ENCODE results near the gene FUBP1. TPM values are rescaled to one million over a fixed set of nuclear protein-coding genes. Genes with fewer than 3 reads are reported as not detected.
"Not testable (repeated sequence)": the region's sequence is repeated elsewhere in the genome, so short reads cannot be mapped to it uniquely, and the experiment has no call there.

Gene FUBP1
- total RNA-seq, 1 donor from 2014 or later: 134 TPM

DNA sequence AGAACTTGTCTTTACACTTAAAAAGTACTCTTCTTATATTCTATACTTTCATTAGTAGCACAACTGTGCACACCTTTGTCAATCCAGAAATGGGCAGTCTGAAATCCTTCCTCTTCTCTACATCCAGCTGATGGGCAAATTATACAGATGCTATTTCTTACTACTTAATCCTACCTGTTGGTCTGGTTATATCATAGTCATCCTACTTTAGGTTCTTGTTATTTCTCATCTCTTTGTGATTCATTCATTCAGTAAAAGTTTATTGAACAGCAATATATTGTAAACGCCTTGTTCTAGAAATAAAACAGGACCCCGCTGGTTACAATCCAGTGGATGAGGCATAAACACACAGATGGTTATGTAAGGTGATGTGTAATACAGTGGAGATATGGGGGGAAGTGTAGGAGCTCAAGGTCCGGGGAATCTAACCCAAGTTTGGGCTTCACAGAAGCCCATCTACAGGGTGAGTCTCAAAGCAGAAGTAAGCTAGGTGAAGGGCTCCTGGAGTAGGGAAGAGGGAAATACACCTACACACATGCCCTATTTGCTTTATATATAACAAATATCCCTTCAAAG is 11.8 kb upstream of the FUBP1 start:
- DNase-seq (ENCODE audit: low read depth): no peak

DNA sequence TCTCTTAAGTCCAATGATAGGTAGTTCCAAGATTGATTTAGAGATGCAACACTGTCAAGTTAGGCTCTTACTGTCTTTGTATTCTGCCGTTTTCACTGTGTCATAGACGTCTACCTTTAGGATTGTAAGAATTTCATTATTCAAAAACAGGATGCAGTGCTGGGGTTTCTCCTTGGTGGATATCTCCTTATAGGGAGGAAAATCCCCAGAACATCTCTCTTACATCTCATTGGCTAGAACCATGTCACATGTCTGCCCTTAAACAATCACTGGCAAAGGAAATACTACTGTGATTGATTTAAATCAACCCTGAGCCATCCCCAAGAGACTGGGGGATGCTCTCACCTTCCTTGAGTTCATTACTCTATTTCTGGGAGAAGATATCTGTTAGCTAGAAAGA is 10.9 kb upstream of the FUBP1 start:
- DNase-seq (ENCODE audit: low read depth): no peak

DNA sequence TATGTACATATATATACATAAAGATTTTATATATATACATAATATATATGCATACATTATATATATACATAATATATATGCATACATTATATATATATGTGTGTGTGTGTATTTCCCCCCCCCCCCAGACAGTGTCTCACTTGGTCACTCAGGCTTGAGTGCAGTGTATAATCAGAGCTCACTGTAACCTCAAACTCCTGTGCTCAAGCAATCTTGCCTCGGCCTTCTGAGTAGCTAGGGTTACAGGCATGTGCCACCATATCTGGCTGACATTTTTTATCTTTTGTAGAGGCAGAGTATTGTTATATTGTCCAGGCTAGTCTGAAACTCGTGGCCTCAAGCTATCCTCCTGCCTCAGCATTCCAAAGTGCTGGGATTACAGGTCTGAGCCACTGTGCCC is 9.0 kb upstream of the FUBP1 start:
- DNase-seq (ENCODE audit: low read depth): no peak

DNA sequence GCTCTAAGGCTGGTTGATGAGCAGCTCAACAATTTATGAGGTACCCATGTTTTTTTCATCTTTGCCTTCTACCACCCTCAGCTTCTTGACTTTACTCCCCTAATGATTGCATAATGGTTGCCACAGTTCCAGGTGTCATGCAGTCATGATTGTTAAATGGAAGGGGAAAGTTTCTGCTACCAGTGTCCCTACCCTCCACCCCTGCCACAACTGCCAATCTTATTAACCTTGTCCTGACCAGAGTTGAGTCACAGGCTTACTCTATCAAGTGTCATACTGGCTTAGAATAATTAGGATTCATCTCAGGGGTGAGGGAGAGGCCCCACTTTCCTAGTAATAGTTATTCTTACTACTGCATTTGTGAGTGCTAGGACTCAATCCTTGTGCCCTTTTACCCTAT is 7.9 kb upstream of the FUBP1 start:
- DNase-seq (ENCODE audit: low read depth): no peak

DNA sequence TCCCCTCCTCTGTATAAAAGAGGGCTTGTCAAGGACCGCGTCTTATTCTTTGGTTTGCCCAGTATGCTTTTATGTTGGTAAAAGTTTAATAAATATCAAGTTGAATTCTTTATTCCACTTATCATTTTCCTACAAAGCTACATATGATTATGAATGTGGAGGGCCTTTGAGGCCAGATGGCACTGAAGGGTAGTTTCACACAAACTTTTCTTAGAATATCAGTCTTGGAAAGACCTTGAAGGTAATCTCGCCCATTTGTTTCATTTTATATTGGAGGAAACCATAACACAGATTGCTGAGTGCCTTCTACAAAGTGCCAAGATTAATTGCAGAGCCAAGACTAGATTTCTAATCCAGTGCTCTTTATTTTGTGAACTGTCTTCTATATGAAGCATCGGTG is 5.8 kb upstream of the FUBP1 start:
- no peak for DNase-seq (ENCODE audit: low read depth)

DNA sequence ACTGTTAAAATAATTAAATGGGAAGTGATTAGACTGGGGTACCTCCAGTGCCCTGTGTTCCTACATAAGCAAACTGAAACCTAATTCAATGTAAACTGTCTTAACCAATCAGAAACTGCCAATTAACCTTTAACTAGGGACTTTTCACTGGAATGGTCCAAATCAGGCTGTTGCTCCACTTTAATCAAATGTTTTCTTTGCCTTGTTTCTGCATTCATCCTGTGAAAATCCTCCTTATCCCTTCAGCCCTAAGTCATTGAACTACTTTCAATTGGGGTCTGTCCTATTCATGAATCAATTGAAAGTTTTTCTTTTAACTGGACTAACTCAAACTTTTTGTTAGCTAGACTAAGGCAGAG is 5.1 kb upstream of the FUBP1 start:
- DNase-seq (ENCODE audit: low read depth): no peak

DNA sequence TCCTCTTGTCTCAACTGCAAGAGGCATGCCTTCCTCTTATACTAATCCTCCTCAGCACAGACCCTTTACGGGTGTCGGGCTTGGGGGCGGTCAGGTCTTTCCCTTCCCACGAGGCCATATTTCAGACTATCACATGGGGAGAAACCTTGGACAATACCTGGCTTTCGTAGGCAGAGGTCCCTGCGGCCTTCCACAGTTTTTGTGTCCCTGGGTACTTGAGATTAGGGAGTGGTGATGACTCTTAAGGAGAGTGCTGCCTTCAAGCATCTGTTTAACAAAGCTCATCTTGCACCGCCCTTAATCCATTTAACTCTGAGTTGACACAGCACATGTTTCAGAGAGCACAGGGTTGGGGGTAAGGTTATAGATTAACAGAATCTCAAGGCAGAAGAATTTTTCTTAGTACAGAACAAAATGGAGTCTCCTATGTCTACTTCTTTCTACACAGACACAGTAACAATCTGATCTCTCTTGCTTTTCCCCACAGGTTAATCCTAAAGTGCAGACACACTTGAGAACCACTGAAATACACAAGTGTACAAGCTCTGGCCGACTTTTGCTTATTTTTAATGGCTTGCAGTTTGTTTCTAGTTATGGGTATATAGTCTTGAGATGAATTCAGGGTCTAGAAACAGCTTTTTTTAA is 4.6 kb upstream of the FUBP1 start:
- DNase-seq (ENCODE audit: low read depth): not testable (repeated sequence)

DNA sequence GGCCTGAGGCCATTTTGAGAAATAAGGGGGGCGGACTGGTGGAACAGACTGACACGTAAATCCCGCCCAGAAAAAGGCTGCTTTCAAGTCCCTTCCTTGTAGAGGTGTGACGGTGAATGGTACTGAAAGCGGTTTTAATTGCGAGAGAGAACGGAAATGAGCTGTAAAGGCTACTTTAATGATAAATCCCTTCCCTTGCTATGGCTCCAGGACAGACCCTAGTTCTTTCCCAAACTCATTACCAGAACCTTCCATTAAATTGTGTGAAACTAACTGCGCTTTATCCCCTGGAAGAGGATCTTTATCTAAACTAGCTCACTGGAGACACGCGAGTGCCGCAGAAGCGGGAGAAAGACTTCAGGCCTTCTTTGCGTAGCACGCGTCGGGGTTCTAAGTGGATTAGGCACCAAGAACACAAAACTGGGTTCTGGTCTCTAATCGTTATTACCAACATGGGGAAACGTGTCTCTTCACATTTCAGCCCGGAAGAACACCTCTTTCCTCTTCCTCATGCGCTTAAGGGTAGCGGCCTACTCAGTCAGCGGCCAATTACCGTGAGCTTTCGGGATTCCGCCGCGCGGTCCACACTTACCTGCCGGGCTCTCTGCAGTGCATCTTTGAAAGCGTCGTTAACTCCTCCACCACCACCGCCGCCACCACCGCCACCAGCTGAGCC is 441 bp downstream of the FUBP1 start:
- peak; percentile 87 for DNase-seq (ENCODE audit: low read depth)

DNA sequence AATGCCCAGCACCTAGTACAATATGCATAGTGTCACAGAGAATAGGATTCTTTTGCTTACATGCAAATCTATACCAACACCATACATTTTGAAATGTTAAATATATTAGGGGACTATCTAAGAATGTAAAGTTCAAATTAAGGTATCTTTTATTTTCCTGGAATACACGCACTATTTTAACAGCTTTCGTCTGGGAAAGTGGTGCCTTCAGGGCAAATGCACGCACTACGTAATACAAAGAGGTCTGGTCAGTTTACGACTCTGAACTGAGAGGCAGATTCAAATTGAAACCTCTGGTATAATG is 931 bp downstream of the FUBP1 start:
- no peak for DNase-seq (ENCODE audit: low read depth)

DNA sequence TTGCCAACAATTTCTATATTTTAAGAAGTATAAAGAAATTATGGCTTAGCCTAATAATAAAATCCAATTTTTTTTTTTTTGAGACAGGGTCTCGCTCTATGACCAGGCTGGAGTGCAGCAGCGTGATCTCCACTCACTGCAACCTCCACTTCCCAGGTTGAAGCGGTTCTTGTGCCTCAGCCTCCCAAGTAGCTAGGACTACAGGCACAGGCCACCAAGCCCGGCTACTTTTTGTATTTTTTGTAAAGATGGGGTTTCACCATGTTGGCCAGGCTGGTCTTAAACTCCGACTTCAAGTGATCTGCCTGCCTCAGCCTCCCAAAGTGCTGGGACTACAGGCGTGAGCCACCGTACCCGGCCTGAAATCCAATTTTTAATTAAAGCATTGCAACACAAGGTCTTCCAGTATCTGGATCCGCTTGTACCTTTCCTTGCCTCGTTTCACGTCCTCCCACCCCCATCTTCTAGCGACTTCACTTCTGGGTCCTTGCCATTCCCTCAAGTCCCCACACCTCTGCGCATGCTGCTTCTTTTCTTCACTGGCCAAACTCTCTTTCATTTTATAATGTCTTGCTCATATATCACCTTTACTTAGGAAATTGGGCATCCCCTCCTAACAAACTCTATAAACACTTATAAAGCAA is 2.3 kb downstream of the FUBP1 start:
- no peak for DNase-seq (ENCODE audit: low read depth)

DNA sequence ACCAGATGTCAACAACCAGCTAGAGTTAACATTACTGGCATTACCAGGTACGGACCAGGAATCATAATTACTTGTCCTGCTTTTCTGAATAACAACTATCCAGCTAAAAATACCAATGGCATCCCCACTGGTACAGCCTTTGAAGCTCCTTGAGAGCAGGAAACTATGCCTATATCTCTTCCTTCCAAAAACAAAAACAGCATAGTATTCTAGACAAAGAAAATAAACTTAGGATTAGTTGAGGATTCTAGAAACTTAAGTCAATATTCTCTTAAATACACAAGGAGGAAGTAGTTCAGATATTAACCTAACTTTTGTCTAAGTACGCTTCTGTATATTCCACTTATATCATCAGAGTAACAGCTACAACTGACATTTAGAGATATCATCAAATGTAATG is 3.0 kb downstream of the FUBP1 start:
- DNase-seq (ENCODE audit: low read depth): no peak

DNA sequence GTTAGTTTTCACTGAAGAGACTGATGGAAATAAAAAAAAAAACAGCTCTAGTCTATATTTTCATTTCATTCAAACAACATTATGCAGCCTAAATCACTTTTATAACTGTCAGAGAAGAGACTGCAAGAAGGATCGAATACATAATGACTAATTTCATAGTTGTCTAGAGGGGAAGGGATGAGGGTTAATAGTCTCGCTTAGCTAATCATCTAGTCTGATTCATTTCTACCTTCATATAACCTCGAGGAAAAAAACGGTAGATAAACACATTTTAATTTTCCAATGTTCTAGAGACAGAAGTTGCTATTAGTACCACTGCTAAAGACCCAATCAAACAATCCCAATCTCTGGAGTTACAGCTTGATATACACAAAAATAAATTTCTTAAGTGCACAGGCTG is 3.5 kb downstream of the FUBP1 start:
- DNase-seq (ENCODE audit: low read depth): no peak

DNA sequence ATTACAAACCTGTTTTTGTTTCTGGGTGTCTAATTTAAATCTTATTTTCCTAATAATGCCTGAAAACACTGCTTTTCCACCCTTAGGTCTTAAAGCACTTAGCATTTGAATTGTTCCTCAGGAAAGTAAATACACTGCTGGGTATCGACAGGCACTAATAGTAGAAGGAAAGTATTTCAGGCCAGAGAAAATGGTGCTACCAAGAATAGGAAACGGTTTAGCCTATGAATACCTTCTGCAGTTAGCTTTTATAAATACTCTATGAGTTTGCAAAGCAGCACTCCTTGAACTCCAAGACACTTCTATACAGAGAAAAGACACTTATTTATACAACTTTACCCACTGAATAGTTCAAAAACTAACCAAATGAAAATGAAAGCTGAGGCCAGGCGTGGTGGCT is 6.8 kb downstream of the FUBP1 start:
- no peak for DNase-seq (ENCODE audit: low read depth)

DNA sequence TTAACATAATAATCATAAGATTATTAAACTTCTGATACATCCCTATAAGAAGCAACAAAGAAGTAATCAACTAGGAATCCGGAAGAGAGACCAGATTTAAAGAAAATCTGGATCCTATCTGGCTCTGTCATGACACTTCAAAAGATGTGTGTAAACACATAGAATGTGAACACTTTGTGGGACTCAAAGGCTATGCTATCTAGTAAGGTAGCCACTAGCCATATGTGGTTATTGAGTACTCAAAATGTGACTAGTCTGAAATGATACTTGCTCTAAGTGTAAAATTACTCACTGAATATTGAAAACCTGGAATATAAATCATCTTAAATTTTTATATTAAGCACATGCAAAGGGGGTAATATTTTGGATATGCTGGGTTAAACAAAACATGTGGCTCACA is 8.7 kb downstream of the FUBP1 start:
- DNase-seq (ENCODE audit: low read depth): no peak

DNA sequence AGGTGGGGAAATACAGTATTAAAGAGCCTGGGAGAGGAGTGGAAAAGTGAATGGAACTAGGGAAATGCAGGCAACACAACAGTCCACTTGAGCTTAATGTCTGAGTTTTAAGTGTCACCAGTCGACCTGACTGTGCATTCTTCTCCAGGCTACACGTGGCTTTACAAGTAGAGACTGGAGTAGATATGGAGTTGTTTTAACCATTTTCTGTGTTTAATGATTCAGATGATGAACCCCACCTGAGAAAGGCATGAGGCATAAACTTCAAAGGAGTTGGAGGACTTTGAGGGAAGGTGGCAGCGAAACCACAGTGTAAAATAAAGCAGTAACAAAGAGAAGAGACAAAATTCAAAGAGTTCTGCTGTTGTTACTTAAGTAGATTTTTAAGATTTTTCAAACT is 12.6 kb downstream of the FUBP1 start:
- DNase-seq (ENCODE audit: low read depth): no peak

DNA sequence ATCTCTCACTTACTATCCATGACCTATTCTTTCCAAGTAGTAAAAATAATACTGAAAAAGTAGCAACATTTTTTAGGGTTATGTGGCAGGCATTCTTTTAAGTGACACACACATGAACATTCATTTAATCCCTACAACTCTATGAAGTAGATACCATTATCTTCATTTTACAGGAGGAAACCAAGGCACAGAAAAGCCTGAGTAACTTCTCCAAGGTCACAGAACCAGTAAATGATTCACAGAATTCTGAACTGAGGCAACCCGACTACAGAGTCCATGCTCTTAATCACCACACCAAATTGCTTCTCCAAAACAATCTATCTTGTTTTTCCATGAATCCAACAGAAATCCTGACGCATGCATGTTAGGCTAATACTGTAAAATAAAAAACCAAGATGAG is 17.5 kb downstream of the FUBP1 start:
- DNase-seq (ENCODE audit: low read depth): no peak

DNA sequence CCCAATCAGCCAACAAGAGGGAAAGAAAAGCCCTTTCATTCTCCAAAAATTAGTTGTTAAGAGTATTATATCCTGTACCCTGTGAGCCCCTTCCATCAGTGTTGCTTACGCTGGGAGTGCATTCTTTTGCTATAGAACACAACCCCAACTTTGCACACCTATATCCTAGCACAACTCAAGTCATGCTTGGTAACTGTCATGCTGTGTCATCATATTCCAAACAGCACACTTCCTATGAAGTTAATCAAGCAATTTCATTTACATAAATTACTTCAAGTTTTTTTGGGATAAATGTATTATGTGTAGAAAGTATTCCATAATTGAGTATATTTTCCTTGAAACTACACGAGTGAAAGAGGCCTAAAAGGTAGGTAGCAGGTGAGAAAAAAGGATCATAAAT is 20.0 kb downstream of the FUBP1 start:
- DNase-seq (ENCODE audit: low read depth): no peak

DNA sequence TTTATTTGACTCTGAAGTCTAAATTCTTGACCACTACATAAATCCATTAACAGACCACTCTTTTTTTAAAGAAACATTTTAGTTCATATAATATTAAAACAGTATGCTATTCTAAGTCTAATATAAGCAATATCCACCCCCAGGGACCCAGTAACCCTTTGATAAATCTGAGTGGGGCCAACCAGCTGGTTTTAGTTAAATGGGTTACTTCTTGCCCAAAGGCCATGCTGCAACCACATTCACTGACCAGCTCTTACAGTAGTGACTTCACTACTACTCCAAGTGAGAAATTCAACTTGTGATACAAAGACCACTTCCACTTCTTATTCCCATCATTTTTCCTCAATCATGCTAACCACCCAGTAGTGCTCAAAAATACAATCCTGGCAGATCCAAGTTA is 20.5 kb downstream of the FUBP1 start:
- DNase-seq (ENCODE audit: low read depth): no peak

DNA sequence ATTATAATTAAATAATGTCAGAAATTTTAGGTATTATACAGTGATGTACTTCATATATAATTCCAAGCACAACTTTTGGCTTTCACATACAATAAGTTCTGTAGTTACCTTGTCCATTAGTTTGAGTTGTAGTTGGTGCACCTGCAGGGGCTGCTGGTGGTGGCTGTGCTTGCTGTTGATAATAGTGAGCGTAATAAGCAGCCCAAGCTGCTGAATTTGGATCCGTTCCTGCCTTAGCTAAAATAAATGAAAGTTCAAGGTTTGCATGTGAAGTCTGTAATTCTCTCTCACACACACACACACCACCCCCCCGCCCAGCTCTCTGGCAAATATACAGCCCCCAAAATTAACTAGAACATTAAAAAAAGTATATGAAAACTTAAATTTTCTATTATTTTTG is 22.4 kb downstream of the FUBP1 start:
- no peak for DNase-seq (ENCODE audit: low read depth)

DNA sequence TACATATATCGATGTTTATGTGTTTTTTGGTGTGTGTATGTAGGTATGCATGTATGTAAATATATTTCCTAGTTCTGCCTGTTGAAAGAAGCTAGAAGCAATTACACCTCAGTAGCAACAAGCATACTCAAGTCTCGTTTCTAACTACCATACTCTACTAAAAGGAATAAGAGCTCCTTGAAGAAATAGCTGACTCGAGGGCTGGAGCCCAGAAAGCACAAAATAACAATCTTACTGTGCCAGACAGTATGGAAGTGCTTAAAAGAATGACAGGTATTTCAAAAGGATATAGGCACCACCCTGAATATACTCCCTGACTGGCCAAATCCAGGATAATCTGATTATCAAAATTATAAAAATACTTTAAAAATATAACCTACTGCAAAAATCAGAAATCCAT is 23.2 kb downstream of the FUBP1 start:
- DNase-seq (ENCODE audit: low read depth): no peak

DNA sequence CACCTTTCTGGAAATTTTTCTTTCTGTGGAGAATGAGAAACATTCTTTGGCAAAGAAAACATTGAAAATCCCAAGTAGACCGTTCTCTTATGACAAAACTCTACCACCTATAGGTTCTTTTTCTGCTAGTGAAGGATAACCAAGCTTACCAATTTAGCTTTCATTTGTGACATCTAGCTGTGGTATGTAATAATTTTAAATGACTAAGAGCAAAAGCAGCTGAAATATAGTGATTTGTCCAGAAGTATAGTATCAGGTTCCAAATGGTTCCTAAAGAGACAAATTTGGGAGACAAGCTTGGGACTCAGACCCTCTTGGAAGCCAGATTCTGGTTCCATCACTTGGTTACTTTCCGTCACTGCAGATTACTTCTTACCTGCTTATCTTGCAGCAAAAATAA is 24.4 kb downstream of the FUBP1 start:
- no peak for DNase-seq (ENCODE audit: low read depth)

DNA sequence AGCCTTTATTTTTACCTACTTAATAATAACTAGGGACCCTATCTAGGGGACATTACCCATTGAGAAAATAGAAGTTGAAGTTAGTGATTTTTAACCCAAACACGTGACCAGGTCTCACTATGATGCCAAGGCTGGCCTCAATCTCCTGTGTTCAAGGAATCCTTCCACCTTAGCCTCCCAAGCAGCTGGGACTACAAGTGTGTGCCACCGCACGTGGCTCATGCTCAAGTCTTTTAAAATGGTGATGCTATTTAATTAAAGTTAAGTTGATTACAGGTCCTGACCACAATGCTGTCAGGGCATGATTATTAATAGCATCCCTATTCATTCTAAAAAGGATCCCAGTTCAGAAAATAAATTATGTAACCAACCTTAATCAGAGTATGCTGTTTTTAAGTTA is 25.0 kb downstream of the FUBP1 start:
- DNase-seq (ENCODE audit: low read depth): peak; percentile 9

DNA sequence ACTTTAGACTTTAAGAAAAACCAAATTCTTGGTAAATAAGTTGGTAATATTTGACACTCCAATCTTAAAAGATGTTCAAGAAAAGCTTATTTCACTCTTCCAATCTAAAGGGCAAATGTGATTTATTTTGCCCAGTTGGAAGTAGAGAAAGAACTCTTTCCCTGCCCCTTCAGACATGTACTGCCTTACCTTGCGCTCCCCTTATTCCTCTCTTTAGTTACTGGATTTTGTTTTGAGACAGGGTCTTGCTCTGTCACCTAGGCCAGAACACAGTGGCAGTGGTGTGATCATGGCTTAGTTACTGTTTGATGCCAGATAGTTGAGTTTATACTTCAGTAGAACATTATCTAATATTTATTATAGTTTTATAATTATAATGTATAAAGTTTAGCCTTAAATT is 27.5 kb downstream of the FUBP1 start:
- no peak for DNase-seq (ENCODE audit: low read depth)
